GM12865 (cell line): ENCODE results near the gene GORASP1.

Experiments
- DNase-seq: peaks from one replicate; pipeline ENCODE4 v3.0.0; 2010; ENCODE audit warnings: low read depth
- H3K4me3 ChIP-seq: 2 replicates; pipeline ENCODE4 v1.5.1; 2011; ENCODE audit warnings: mild to moderate bottlenecking, low read depth, low read length, control low read depth
- TF ChIP-seq, protein P1 (sequence below): IDR thresholded peaks from 2 replicates; pipeline ENCODE4 v1.5.1; 2011; ENCODE audit warnings: low read length, control low read depth, low read depth, inconsistent platforms; ENCODE audit not compliant: insufficient read depth; ENCODE audit errors: missing control alignments

Gene GORASP1

DNA sequence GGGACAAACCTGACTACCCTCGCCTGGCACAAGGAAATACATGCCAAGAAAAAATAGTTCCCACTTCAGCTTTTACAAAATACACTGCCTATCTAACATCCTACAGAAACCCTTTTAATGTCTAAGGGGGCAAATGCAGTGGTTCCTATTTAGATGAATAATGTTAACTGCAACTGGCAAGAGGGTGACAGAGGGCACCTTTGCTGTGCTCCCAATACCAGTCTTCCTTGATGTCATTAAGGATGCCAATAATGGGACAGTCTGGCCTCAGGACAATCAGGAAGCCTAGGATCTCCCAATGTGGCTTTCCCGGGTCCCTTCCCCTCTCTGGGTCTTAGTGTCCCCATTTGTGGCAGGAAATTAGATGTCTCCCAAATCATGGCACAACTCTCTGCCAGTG is 32.0 kb upstream of the GORASP1 start:
- no peak overlapping the region for H3K4me3 ChIP-seq
- no peak for DNase-seq
- TF ChIP-seq, protein P1, sequence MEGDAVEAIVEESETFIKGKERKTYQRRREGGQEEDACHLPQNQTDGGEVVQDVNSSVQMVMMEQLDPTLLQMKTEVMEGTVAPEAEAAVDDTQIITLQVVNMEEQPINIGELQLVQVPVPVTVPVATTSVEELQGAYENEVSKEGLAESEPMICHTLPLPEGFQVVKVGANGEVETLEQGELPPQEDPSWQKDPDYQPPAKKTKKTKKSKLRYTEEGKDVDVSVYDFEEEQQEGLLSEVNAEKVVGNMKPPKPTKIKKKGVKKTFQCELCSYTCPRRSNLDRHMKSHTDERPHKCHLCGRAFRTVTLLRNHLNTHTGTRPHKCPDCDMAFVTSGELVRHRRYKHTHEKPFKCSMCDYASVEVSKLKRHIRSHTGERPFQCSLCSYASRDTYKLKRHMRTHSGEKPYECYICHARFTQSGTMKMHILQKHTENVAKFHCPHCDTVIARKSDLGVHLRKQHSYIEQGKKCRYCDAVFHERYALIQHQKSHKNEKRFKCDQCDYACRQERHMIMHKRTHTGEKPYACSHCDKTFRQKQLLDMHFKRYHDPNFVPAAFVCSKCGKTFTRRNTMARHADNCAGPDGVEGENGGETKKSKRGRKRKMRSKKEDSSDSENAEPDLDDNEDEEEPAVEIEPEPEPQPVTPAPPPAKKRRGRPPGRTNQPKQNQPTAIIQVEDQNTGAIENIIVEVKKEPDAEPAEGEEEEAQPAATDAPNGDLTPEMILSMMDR, result no peak

DNA sequence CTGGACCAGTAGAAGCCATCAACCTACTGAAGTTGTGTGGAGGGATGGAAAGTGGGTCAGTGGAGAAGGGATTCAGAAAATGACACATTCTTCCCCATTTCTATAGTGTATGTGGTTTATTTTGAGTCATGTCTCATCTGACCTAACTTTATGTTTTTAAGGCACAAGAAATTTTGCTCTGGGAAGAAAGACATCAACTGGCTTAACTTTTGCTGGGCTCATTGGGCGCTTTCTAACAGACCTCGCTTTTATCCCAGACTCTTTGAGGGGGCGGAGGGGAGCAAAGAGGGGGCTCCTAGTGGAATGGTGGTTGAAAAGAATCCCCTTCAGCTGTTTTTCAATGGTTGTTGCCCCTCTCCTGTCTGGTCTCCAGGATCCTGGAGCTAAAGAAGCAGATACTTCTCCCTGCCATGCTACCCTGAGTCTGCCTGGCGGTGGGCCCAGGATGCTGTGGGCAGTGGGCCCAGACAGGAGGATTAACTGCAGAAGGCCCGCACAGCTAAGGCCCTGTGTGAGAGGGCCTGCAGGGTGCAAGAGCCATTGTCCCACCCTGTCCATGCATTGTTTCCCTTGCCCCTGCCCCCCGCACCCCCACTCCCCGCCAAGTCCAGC is 31.5 kb upstream of the GORASP1 start:
- no peak overlapping the region for H3K4me3 ChIP-seq
- TF ChIP-seq, protein P1, result no peak
- DNase-seq, result no peak

DNA sequence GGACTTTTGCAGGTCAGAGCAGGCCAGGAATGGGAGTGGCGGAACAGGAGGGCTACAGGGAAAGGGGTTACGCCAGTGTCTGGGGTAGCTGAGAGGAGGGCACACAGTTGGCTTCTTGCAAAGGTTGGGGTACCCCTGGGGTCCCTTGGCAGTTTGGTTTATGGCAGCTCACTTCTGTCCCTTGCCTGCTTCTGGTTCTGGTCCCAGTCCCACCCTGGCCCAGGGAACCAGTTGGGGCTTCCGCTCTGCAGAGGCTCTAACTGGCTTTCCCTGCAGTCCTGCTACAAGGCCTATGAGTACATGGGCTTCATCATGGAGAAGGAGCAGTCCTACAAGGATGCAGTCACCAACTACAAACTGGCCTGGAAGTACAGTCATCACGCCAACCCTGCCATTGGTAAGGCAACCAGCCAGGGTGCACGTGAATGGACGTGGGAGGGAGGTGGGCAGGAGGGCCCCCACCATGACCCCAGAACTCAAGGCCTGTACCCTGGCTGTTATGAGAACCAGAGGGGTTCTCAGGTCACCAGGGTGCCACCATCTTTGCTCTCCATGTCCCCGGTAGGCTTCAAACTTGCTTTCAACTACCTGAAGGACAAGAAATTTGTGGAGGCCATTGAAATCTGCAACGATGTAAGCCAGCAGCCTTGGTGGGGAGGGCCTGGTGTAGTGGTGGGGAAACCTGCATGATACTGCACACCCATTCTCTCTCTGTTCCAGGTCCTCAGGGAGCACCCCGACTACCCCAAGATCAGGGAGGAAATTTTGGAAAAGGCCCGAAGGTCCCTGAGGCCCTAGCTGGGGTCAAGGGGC is 30.8 kb upstream of the GORASP1 start:
- H3K4me3 ChIP-seq, result no peak overlapping the region
- TF ChIP-seq, protein P1, result no peak
- no peak for DNase-seq

DNA sequence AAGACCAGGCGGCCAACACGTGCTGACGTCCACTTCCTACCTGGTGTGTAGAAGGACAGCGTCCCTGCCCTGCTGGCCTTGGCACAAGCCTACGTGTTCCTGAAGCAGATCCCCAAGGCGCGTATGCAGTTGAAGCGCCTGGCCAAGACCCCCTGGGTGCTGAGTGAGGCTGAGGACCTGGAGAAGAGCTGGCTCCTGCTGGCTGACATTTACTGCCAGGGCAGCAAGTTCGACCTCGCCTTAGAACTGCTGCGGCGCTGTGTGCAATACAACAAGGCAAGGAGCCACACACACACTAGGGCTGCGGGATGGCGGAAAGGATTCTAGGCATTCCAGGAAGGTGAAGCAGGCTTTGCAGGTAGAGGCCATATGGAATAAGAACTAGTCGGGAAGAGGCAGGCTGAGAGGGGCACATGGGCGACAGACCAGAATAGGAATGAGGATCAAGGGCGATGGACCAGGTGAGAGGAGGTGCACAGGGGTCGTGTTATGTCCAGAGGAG is 30.1 kb upstream of the GORASP1 start:
- TF ChIP-seq, protein P1, result no peak
- DNase-seq, result no peak
- H3K4me3 ChIP-seq, result no peak overlapping the region

DNA sequence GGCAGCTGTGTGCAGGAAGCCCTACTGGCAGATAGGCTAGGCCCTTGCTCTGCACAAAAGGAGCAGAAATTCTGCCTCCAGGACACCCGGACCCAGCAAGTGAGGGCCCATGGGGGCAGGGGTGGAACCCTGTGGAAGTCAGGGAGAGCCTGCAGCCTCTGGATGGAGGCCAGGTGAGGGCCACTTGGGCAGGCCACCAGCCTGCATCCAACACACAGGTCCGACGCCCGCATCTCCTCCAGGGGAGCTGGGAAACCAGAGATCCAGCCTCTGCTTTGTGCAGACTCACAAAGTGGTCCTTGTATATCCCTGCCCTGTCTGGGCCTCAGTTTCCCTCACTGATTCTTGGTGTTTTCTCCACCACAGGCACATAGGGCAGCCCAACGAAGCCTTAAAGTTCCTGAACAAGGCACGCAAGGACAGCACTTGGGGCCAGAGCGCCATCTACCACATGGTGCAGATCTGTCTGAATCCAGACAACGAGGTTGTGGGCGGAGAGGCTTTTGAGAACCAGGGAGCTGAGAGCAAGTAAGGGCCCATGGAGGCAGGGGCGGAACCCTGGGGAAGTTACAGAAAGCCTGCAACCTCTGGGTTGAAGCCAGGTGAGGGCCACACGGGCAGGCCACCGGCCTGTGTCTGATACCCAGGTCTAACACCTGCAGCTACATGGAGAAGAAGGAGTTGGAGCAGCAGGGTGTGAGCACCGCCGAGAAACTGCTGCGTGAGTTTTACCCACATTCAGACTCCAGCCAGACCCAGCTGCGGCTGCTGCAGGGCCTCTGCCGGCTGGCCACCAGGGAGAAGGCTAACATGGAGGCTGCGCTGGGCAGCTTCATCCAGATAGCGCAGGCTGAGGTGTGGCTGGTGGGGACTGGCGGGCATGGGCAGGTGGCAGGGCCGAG is 29.4 kb upstream of the GORASP1 start:
- TF ChIP-seq, protein P1, result no peak
- no peak for DNase-seq
- H3K4me3 ChIP-seq, result no peak overlapping the region

DNA sequence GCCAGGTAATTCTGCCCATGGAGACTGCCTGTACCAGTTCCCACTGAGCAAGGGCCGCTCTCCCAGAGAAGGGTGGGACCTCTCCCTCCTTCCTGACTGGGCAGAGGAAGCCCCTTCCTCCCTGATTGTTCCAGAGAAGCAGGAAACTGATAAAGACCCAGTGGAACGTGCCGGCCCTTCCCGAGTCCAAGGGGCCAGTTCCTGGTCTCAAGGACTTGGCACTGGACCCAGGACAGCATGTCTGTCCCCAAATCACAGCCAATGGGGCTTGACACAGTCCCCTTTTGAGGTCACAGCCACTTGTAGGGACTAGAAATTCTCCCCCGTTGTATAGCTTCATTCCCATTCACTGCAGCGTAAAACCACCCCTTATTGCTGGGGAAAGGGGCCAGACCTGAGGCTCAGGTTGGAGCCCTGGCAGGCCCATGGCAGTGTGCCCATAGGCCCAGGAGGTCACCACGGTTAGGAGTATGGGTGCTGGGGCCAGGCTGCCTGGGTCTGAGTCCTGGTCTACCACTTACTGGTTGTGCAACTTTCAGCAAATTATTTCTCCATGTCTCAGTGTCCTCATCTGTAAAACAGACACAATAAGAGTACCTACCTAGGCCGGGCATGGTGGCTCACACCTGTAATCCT is 27.9 kb upstream of the GORASP1 start:
- DNase-seq, result no peak
- TF ChIP-seq, protein P1, result no peak
- no peak overlapping the region for H3K4me3 ChIP-seq
